ENCODE data around the gene CD33. TPM values are rescaled to one million over a fixed set of nuclear protein-coding genes. Genes with fewer than 3 reads are reported as not detected.
"Not testable (repeated sequence)": the region's sequence is repeated elsewhere in the genome, so short reads cannot be mapped to it uniquely, and the experiment has no call there.

Gene CD33
- total RNA-seq, 4 donors from 2014 or later = 0.54 to 4.0 (median 1.8) TPM

DNA sequence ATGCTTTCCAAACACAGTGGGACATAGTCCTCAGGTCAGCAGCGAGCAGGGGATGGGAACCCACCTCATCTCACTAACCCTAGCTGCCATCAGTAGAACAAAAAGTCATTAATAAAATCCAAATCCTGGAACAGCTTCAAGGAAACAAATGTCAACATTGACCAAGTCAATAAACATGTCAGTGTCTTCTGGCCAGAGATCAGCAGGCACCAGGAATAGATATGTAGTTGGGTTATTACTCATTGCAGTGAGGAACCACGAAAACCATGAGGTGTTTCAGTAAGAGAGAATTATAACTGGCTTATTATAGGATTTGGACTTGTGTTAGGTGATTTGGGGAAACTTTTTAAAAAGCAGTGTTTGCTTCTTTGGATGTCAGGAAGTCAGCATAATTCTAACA lies 17.1 kb upstream of the CD33 start:
- DNase-seq = no peak
- no peak overlapping the region for H3K4me3 ChIP-seq (replicated peaks in 1 of 3)
- H3K4me1 ChIP-seq = no peaks in the 10 kb centered on the region
- no peaks in the 10 kb centered on the region for H3K36me3 ChIP-seq
- H3K27ac ChIP-seq = no peak overlapping the region
- intact Hi-C loops (cut with DNase I) = no loop called here
- no peak for TF ChIP-seq POLR2A (IDR thresholded peaks at IDR 0.05)
- TF ChIP-seq, protein P1, sequence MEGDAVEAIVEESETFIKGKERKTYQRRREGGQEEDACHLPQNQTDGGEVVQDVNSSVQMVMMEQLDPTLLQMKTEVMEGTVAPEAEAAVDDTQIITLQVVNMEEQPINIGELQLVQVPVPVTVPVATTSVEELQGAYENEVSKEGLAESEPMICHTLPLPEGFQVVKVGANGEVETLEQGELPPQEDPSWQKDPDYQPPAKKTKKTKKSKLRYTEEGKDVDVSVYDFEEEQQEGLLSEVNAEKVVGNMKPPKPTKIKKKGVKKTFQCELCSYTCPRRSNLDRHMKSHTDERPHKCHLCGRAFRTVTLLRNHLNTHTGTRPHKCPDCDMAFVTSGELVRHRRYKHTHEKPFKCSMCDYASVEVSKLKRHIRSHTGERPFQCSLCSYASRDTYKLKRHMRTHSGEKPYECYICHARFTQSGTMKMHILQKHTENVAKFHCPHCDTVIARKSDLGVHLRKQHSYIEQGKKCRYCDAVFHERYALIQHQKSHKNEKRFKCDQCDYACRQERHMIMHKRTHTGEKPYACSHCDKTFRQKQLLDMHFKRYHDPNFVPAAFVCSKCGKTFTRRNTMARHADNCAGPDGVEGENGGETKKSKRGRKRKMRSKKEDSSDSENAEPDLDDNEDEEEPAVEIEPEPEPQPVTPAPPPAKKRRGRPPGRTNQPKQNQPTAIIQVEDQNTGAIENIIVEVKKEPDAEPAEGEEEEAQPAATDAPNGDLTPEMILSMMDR (IDR thresholded peaks at IDR 0.05) = no peak
- no peaks in the 10 kb centered on the region for H3K9me3 ChIP-seq
- no peaks in the 10 kb centered on the region for H3K27me3 ChIP-seq
- WGBS, 2 donors = 70 to 72% methylated on average over 2 of the region's 2 CpGs

DNA sequence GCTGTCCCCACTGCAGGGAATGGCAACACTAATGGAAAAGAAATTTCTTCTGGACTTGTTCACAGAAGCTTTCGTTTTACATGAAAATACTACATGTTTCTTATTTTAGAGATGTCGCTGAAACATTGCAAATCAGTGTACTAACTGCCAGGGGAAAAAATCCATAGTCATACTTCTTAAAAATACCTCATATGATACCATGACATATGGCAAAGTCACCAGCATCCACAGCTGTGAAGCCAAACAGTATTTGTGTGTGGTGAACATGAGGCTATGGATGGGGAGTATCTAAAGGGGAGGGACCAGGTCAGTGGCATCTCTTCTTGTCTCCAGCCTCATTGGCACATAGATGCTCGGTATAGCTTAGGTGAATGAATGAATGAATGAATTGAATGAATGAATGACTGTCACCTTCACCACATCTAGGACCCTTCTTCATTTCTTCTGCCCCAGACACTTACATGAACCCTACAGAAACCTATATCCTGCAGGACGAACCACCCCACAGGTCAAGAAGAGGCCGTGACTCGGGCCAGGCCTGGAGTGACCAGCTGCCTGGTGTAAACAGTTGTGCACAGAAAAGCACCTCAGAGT lies 14.6 kb upstream of the CD33 start:
- H3K27me3 ChIP-seq = no peaks in the 10 kb centered on the region
- no peak overlapping the region for H3K27ac ChIP-seq
- TF ChIP-seq, protein P1 (IDR thresholded peaks at IDR 0.05) = no peak
- no peak for TF ChIP-seq POLR2A (IDR thresholded peaks at IDR 0.05)
- H3K36me3 ChIP-seq = no peaks in the 10 kb centered on the region
- H3K4me1 ChIP-seq = no peaks in the 10 kb centered on the region
- H3K9me3 ChIP-seq = no peaks in the 10 kb centered on the region
- 84 to 90% methylated on average over 6 of the region's 6 CpGs for WGBS, 2 donors
- no peak overlapping the region for H3K4me3 ChIP-seq (replicated peaks in 1 of 3)
- intact Hi-C loops (cut with DNase I) = no loop called here
- DNase-seq = no peak

DNA sequence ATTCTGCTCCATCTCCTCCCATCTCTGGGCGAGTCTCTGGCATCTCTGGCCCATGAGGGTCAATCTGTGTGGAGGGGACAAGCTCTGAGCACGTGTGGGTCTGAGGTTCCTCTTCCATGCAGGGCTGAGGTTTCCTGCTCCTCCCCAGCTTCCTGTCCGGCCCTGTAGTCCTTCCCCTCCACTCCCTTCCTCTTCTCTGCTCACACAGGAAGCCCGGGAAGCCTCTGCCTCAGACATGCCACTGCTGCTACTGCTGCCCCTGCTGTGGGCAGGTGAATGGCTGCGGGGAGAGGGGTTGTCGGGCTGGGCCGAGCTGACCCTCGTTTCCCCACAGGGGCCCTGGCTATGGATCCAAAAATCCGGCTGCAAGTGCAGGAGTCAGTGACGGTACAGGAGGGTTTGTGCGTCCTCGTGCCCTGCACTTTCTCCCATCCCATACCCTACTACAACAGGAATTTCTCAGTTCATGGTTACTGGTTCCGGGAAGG lies 14.0 kb upstream of the CD33 start:
- H3K27me3 ChIP-seq; H3K4me3 ChIP-seq (replicated peaks in 1 of 3); DNase-seq; H3K27ac ChIP-seq; H3K9me3 ChIP-seq; H3K36me3 ChIP-seq; intact Hi-C loops (cut with DNase I); H3K4me1 ChIP-seq: not testable (repeated sequence)
- WGBS, 2 donors = 73% methylated on average over 13 of the region's 13 CpGs

DNA sequence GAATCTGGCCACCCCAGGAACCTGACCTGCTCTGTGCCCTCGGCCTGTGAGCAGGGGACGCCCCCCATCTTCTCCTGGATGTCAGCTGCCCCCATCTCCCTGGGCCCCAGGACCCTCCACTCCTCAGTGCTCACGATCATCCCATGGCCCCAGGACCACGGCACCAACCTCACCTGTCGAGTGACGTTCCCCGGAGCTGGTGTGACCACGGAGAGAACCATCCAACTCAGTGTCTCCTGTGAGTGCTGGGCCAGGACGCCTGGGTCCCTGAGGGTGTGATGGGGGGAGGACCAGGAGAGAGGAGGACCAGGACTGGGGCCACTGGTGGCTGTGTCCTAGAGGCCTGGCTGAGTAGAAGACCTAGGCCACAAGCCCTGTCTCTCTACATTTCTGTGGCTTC lies 13.0 kb upstream of the CD33 start:
- intact Hi-C loops (cut with DNase I) = no loop called here
- no peak for DNase-seq

DNA sequence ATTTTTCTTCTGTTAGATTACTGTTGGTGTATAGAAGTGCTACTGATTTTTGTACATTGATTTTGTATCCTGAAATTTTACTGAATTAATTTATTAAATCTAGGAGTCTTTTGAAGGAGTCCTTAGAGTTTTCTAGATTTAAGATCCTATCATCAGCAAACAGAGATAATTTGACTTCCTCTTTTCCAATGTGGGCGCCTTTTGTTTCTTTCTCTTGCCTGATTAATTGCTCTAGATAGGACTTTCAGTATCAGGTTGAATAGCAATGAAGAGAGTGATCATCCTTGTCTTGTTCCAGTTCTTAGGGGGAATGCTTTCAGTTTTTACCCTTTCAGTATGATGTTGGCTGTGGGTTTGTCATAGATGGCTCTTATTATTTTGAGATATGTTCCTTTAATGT lies 5.6 kb upstream of the CD33 start:
- intact Hi-C loops (cut with DNase I) = no loop called here
- no peak overlapping the region for H3K4me3 ChIP-seq (replicated peaks in 1 of 3)
- no peak overlapping the region for H3K27ac ChIP-seq
- no peaks in the 10 kb centered on the region for H3K36me3 ChIP-seq
- H3K27me3 ChIP-seq = no peaks in the 10 kb centered on the region
- no peaks in the 10 kb centered on the region for H3K4me1 ChIP-seq
- H3K9me3 ChIP-seq = no peaks in the 10 kb centered on the region
- 75 to 76% methylated on average over 1 of the region's 1 CpG for WGBS, 2 donors
- DNase-seq = no peak
- TF ChIP-seq, protein P1 (IDR thresholded peaks at IDR 0.05) = no peak
- TF ChIP-seq POLR2A (IDR thresholded peaks at IDR 0.05) = no peak

More for the DNA sequence above, 13.0 kb upstream of the CD33 start:
- H3K4me1 ChIP-seq = no peaks in the 10 kb centered on the region
- H3K36me3 ChIP-seq = no peaks in the 10 kb centered on the region
- 91 to 97% methylated on average over 6 to 9 of the region's 9 CpGs for WGBS, 2 donors
- no peak for TF ChIP-seq POLR2A (IDR thresholded peaks at IDR 0.05)
- TF ChIP-seq, protein P1 (IDR thresholded peaks at IDR 0.05) = no peak
- no peaks in the 10 kb centered on the region for H3K27me3 ChIP-seq
- no peaks in the 10 kb centered on the region for H3K9me3 ChIP-seq
- no peak overlapping the region for H3K27ac ChIP-seq
- H3K4me3 ChIP-seq (replicated peaks in 1 of 3) = no peak overlapping the region
